Measurements from ENCODE around the gene MUC20.
A peak's percentile ranks its signal among the peaks of the same experiment; 100 is the strongest.
"Not testable (repeated sequence)": the region's sequence is repeated elsewhere in the genome, so short reads cannot be mapped to it uniquely, and the experiment has no call there.

MUC20 gene

GRCh38 chr3:195773956-195774537, 53.3 kb downstream of the MUC20 start:
- DNase-seq: peak; percentile 6

DNA sequence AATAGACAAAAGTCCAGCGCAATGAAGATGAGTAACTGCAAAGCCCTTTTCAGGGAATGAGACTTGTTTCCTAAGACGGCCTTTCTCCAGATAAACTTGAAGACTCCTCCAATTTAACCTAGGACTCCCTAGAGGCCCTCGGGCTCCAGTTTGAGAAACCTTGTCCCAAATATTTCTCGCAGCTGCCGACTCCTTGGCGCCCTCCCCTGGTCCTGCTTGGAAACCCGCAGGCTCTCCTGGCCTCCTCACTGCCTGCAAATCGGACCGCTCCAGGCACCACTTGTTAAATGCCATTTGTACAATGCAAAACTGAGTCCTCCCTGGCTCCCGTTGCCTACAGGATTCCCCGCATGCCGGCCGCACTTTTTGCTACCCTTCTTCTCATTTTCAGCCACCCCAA, 54.1 kb downstream of the MUC20 start:
- peak; percentile 57 for DNase-seq

- peak; percentile 8 for DNase-seq
Measured at GRCh38 chr3:195777975-195778374, 57.2 kb downstream of the MUC20 start.

GRCh38 chr3:195781236-195781635, 60.5 kb downstream of the MUC20 start:
- DNase-seq: not testable (repeated sequence)
